OCI-LY7 (cell line): ENCODE data around the gene EIF4G2. TPM values are rescaled to one million over a fixed set of nuclear protein-coding genes. Genes with fewer than 3 reads are reported as not detected.

Experiments used
- BruUV-seq: library from RNA; stranded (reverse); fragments of 400-500 nt; replicated peaks from 2 replicates; lab custom pipeline; 2021; lab: Mats Ljungman, UMichigan
- CTCF ChIA-PET: fragments of 300-600 bp; sonication (Branson Sonifier 250); formaldehyde crosslinking; loops from one replicate; lab custom pipeline; 2022; ENCODE audit warnings: antibody characterized with exemption; ENCODE audit not compliant: unreplicated experiment; lab: Charles Lee
- POLR2A ChIA-PET: fragments of 300-600 bp; sonication (Branson Sonifier 250); formaldehyde crosslinking; loops from one replicate; lab custom pipeline; 2022; ENCODE audit warnings: antibody characterized with exemption; lab: Charles Lee
- DNase-seq: peaks from one replicate; pipeline ENCODE4 v3.0.0-alpha.2; 2015; ENCODE audit warnings: low spot score
- H2AFZ ChIP-seq: fragments of 200-600 bp; sonication (generic), shearing (Covaris generic); 2 replicates; pipeline ENCODE4 v1.6.1; 2014; ENCODE audit warnings: mild to moderate bottlenecking, antibody characterized with exemption, low read length, moderate library complexity
- H3K27ac ChIP-seq: fragments of 200-600 bp; sonication (generic); 2 replicates; pipeline ENCODE4 v1.5.1; 2014; ENCODE audit warnings: mixed run types, low read depth, mild to moderate bottlenecking, moderate library complexity, low read length, inconsistent platforms; ENCODE audit not compliant: poor library complexity, severe bottlenecking
- H3K36me3 ChIP-seq: fragments of 200-600 bp; sonication (generic); 2 replicates; pipeline ENCODE4 v1.6.1; 2014; ENCODE audit warnings: mild to moderate bottlenecking, antibody characterized with exemption, low read length, moderate library complexity, mixed read lengths; ENCODE audit not compliant: insufficient read depth
- H3K4me1 ChIP-seq: fragments of 200-600 bp; sonication (generic); 2 replicates; pipeline ENCODE4 v1.5.1; 2014; ENCODE audit warnings: mild to moderate bottlenecking, low read length; ENCODE audit not compliant: insufficient read depth, poor library complexity, severe bottlenecking
- H3K4me2 ChIP-seq: fragments of 200-600 bp; sonication (generic); 2 replicates; pipeline ENCODE4 v1.6.1; 2014; ENCODE audit warnings: mild to moderate bottlenecking, low read length
- H3K4me3 ChIP-seq: fragments of 200-600 bp; sonication (generic); 2 replicates; pipeline ENCODE4 v1.5.1; 2014; ENCODE audit warnings: mild to moderate bottlenecking, low read depth, low read length; ENCODE audit not compliant: poor library complexity, severe bottlenecking
- H3K79me2 ChIP-seq: fragments of 200-600 bp; sonication (generic); 2 replicates; pipeline ENCODE4 v1.6.1; 2016; ENCODE audit warnings: low read depth, mild to moderate bottlenecking, low read length, moderate library complexity, mixed read lengths; ENCODE audit not compliant: insufficient read depth
- H3K9me2 ChIP-seq: fragments of 200-600 bp; sonication (generic); 2 replicates; pipeline ENCODE4 v1.6.1; 2016; ENCODE audit warnings: mild to moderate bottlenecking, low read length, mixed read lengths; ENCODE audit not compliant: insufficient read depth
- H3K9me3 ChIP-seq: fragments of 200-600 bp; sonication (generic); 2 replicates; pipeline ENCODE4 v1.6.1; 2014; ENCODE audit warnings: mild to moderate bottlenecking, mixed run types, low read length, mixed read lengths
- H4K20me1 ChIP-seq: fragments of 200-600 bp; sonication (generic); 2 replicates; pipeline ENCODE4 v1.6.1; 2014; ENCODE audit warnings: mild to moderate bottlenecking, antibody characterized with exemption, low read length, moderate library complexity, mixed read lengths; ENCODE audit not compliant: insufficient read depth
- CTCF ChIP-seq: fragments of 200-600 bp; sonication (generic); conservative IDR thresholded peaks from 2 replicates; pipeline ENCODE4 v1.5.1; 2014; ENCODE audit warnings: mild to moderate bottlenecking, antibody characterized with exemption, low read length, moderate library complexity, mixed read lengths
- EZH2phosphoT487 ChIP-seq: fragments of 200-600 bp; sonication (generic); IDR thresholded peaks from 2 replicates; pipeline ENCODE4 v1.6.1; 2018; ENCODE audit warnings: low read depth, borderline replicate concordance, mild to moderate bottlenecking, mixed run types, antibody characterized with exemption, low read length, moderate library complexity, mixed read lengths
- intact Hi-C: fragments of 100-400 bp; cut with micrococcal nuclease; formaldehyde crosslinking; loops from one replicate; pipeline ENCODE4 v1.10.0; 2022; ENCODE audit not compliant: unreplicated experiment
- total RNA-seq, 2 experiments: library from RNA; depleted of rRNA in 1 of 2; stranded (reverse); fragments of >200 nt in 1 of 2; shearing (Covaris generic) in 1 of 2; gene quantifications; 2 replicates each; pipeline ENCODE4 v1.2.3, GENCODE V29; 2014 to 2022

EIF4G2 gene
- total RNA-seq, 2 experiments from 2014 or later, result 317 to 502 TPM

DNA sequence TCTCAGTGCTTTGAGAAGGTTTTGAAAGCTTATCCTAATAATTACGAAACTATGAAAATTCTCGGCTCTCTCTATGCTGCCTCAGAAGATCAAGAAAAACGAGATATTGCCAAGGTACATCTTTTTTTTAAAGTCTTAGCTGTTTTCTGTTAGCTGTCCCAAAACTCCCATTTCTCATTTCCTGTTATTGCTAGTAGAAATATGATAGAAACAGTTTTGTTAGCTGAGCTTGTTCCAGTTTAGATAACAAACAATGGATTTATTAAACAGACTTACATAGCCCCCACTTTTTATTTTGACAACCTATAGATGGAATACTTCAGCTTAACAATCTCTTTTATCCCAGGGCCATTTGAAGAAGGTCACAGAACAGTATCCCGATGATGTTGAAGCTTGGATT is 45.0 kb downstream of the EIF4G2 start:
- H3K79me2 ChIP-seq, result no peaks in the 10 kb centered on the region
- TF ChIP-seq EZH2phosphoT487 (no peak), CTCF (no peak)
- no peak overlapping the region for H3K4me3 ChIP-seq
- H3K4me2 ChIP-seq, result no peak overlapping the region
- no peaks in the 10 kb centered on the region for H3K9me2 ChIP-seq
- H3K27ac ChIP-seq, result no peak overlapping the region
- peaks cover 33% of the 10 kb centered on the region for H3K36me3 ChIP-seq
- intact Hi-C loops, result no loop called here
- ChIA-PET CTCF (no interaction called here), POLR2A (interaction anchor here (0.7 to 2.3 kb wide), 4 partner anchors 8 to 28 kb away, joined by 3 to 7 read pairs (median 4); partner anchors contain the start of gene CTR9)
- H2AFZ ChIP-seq, result no peak overlapping the region
- TSS peak; percentile 91 for BruUV-seq
- no peak for DNase-seq
- no peaks in the 10 kb centered on the region for H4K20me1 ChIP-seq
- H3K4me1 ChIP-seq, result peaks cover 10% of the 10 kb centered on the region
- H3K9me3 ChIP-seq, result no peaks in the 10 kb centered on the region

- Histone ChIP-seq H4K20me1 (no peaks in the 10 kb centered on the region), H3K79me2 (no peaks in the 10 kb centered on the region), H3K9me2 (no peaks in the 10 kb centered on the region), H3K4me2 (no peak overlapping the region), H3K4me1 (peaks cover 10% of the 10 kb centered on the region), H3K4me3 (no peak overlapping the region), H3K36me3 (peaks cover 41% of the 10 kb centered on the region), H3K27ac (no peak overlapping the region), H2AFZ (no peak overlapping the region), H3K9me3 (no peaks in the 10 kb centered on the region)
- intact Hi-C loops, result no loop called here
- CTCF ChIA-PET, result no interaction called here
- POLR2A ChIA-PET, result interaction anchor here (0.6 to 2.3 kb wide), 5 partner anchors 8 to 1229 kb away, joined by 3 to 7 read pairs (median 4); partner anchors contain the start of gene CTR9
- TF ChIP-seq EZH2phosphoT487, result no peak
- no peak for TF ChIP-seq CTCF
- DNase-seq, result no peak
- no TSS peak for BruUV-seq
These were observed 45.8 kb downstream of the EIF4G2 start for GRCh38 chr11:10762913-10763421.

DNA sequence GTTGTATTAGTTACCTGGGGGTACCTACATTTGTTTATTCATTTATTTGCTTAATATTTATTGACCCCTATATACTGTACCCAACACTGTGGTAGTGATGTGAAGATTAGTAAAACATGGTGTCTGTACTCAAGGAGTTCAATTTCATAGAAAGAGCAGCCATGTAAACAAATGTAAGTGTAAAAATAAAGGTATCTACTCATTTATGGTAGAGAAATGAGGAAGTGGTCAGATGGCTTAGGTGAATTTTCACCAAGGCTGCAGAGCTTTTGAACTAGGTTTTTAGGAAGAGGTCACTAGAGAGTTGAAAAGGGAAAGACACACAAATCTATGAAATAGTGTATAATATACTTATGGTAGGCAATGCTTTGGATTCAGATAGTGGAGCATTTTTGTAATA is 46.5 kb downstream of the EIF4G2 start:
- H3K79me2 ChIP-seq, result no peaks in the 10 kb centered on the region
- no peaks in the 10 kb centered on the region for H3K9me2 ChIP-seq
- H3K36me3 ChIP-seq, result peaks cover 49% of the 10 kb centered on the region
- CTCF ChIA-PET, result no interaction called here
- H3K4me2 ChIP-seq, result no peak overlapping the region
- H2AFZ ChIP-seq, result no peak overlapping the region
- no peaks in the 10 kb centered on the region for H4K20me1 ChIP-seq
- peaks cover 10% of the 10 kb centered on the region for H3K4me1 ChIP-seq
- no TSS peak for BruUV-seq
- POLR2A ChIA-PET, result interaction anchor here (0.6 to 1.5 kb wide), 4 partner anchors 9 to 1228 kb away, joined by 3 to 5 read pairs (median 4); partner anchors contain the start of gene ZBED5
- TF ChIP-seq EZH2phosphoT487, result no peak
- no peak for TF ChIP-seq CTCF
- DNase-seq, result peak; percentile 47
- intact Hi-C loops, result no loop called here
- H3K4me3 ChIP-seq, result no peak overlapping the region
- H3K9me3 ChIP-seq, result no peaks in the 10 kb centered on the region
- no peak overlapping the region for H3K27ac ChIP-seq
